HFFc6 (cell line): ENCODE results near the gene DSG3. TPM values are rescaled to one million over a fixed set of nuclear protein-coding genes. Genes with fewer than 3 reads are reported as not detected.

Experiments used
- DNase-seq: peaks from one replicate; pipeline ENCODE4 v3.0.0-alpha.2; 2018
- H3K27ac Mint-ChIP-seq: 2 replicates; pipeline ENCODE4 v1.8.0; 2020; ENCODE audit warnings: mild to moderate bottlenecking, mixed read lengths
- H3K27me3 Mint-ChIP-seq: 2 replicates; pipeline ENCODE4 v1.8.0; 2021; ENCODE audit warnings: mild to moderate bottlenecking, moderate library complexity, mixed read lengths; ENCODE audit not compliant: insufficient read depth
- H3K36me3 Mint-ChIP-seq: 2 replicates; pipeline ENCODE4 v1.8.0; 2021; ENCODE audit warnings: low read depth, mixed read lengths
- H3K4me1 Mint-ChIP-seq: 2 replicates; pipeline ENCODE4 v1.8.0; 2020; ENCODE audit warnings: low read depth, mixed read lengths
- H3K4me3 Mint-ChIP-seq: 2 replicates; pipeline ENCODE4 v1.8.0; 2020; ENCODE audit warnings: mild to moderate bottlenecking, moderate library complexity, mixed read lengths
- H3K9me3 Mint-ChIP-seq: 2 replicates; pipeline ENCODE4 v1.8.0; 2020; ENCODE audit warnings: mild to moderate bottlenecking, mixed read lengths
- total RNA-seq, 6 experiments: library from RNA; stranded (reverse); fragmentation: NEBNext Ultra II Directional; extraction: Animal tissue kit (Norgen Biotek cat#: 25700); gene quantifications; 2 replicates in 1 of 6; 3 replicates in 5 of 6; pipeline ENCODE4 v1.2.3, GENCODE V29; 2021
- TF ChIP-seq, protein P1 (sequence below): fragments of 200-600 bp; sonication (generic); IDR thresholded peaks from 2 replicates; pipeline ENCODE4 v1.5.0; 2021; ENCODE audit warnings: antibody characterized with exemption, mild to moderate bottlenecking

DSG3 gene
- total RNA-seq, 6 experiments from 2014 or later: not detected

DNA sequence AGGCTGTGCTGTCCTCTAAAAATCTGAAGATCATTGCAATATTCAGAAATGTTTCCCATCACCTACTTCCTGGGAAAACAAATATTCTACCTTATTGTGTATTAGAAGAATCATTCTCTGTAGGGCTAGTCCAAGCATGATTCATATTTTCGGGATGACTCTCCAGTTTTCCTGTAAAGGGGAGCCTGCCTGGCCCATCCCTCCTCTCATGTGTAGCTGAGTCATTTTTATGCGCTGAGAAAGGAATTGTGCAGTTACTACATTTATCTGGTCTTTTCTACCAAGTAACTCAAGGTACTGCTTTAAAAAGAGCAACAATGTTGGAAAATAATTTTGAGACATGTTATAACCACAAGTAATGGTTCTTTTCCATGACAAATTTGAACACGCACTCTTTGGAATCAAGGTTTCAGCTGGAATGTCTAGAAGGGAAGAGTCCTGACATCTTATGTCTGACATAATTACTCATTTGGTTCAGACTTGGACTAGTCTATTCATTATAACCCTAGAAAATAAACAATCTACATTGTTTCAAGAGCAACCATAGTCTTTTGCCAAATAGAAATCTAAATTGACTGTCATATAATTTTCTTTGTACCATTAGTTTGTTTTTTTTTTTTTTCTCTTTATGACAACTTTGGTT is 6.6 kb downstream of the DSG3 start:
- Mint-ChIP-seq H3K36me3 (no peaks in the 10 kb centered on the region), H3K4me3 (no peak overlapping the region), H3K9me3 (peaks cover 27% of the 10 kb centered on the region), H3K27me3 (no peaks in the 10 kb centered on the region; the same call in 1 of the 2 replicates), H3K4me1 (no peaks in the 10 kb centered on the region), H3K27ac (no peak overlapping the region)
- no peak for DNase-seq
- TF ChIP-seq, protein P1, sequence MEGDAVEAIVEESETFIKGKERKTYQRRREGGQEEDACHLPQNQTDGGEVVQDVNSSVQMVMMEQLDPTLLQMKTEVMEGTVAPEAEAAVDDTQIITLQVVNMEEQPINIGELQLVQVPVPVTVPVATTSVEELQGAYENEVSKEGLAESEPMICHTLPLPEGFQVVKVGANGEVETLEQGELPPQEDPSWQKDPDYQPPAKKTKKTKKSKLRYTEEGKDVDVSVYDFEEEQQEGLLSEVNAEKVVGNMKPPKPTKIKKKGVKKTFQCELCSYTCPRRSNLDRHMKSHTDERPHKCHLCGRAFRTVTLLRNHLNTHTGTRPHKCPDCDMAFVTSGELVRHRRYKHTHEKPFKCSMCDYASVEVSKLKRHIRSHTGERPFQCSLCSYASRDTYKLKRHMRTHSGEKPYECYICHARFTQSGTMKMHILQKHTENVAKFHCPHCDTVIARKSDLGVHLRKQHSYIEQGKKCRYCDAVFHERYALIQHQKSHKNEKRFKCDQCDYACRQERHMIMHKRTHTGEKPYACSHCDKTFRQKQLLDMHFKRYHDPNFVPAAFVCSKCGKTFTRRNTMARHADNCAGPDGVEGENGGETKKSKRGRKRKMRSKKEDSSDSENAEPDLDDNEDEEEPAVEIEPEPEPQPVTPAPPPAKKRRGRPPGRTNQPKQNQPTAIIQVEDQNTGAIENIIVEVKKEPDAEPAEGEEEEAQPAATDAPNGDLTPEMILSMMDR: no peak

DNA sequence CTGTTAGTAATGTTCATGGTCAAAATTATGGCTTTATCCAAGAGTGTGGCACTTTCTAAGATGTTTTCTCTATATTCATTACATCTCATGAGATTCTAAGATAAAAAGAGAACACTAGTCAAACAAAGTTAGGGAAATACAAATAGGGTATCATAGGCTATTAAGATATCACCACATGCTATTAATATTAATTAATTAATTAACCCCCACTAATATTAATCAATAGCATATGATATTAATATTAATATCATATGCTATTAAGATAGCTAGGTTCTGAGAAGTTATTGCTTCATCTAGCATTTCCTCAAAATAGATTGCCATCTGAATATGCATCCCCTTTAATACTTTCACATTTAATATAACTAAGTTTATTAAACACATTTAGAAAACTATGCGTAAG is 22.1 kb downstream of the DSG3 start:
- Mint-ChIP-seq H3K4me3 (no peak overlapping the region), H3K36me3 (no peaks in the 10 kb centered on the region; the same call in 1 of the 2 replicates), H3K27ac (no peak overlapping the region), H3K27me3 (no peaks in the 10 kb centered on the region), H3K4me1 (no peaks in the 10 kb centered on the region), H3K9me3 (peaks cover 45% of the 10 kb centered on the region)
- DNase-seq: no peak
- TF ChIP-seq, protein P1: no peak

DNA sequence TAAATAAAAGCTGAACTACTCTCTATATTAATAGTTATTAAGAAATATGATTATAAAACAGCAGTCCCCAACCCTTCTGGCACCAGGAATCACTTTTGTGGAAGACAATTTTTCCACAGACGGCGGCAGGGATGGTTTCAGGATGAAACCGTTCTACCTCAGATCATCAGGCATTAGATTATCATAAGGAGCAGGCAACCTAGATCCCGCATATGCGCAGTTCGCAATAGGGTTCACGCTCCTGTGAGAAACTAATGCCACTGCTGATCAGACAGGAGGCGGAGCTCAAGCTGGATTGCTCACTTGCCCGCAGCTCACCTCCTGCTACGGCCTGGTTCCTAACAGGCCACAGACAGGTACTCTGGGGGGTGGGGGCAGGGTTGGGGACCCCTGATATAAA is 31.1 kb downstream of the DSG3 start:
- Mint-ChIP-seq H3K27ac (no peak overlapping the region), H3K4me1 (no peaks in the 10 kb centered on the region), H3K9me3 (peaks cover 52% of the 10 kb centered on the region), H3K4me3 (no peak overlapping the region), H3K27me3 (no peaks in the 10 kb centered on the region; the same call in 1 of the 2 replicates), H3K36me3 (no peaks in the 10 kb centered on the region; the same call in 1 of the 2 replicates)
- DNase-seq: no peak
- TF ChIP-seq, protein P1: no peak

DNA sequence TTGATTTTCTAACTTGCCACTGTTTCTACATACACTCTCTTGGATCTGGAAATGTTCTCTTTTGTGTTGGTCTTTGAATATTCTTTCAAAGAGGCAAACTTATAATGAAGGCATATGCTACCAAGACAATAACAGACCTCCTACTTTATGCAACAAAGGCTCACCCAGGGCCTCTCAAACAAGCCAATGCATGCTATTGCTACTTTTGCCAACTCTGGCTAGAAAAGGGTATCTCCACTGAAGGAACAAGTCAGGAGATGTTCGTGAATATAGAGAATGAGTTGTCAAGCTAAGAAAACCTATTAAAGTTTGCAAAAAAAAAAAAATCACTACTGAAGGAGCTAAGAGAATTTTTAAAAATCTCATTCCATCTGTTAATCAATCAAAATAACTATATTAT is 34.5 kb downstream of the DSG3 start:
- Mint-ChIP-seq H3K4me3 (no peak overlapping the region), H3K9me3 (peaks cover 42% of the 10 kb centered on the region), H3K27ac (no peak overlapping the region), H3K27me3 (no peaks in the 10 kb centered on the region; the same call in none of the 2 replicates), H3K36me3 (no peaks in the 10 kb centered on the region), H3K4me1 (no peaks in the 10 kb centered on the region)
- TF ChIP-seq, protein P1: no peak
- no peak for DNase-seq

DNA sequence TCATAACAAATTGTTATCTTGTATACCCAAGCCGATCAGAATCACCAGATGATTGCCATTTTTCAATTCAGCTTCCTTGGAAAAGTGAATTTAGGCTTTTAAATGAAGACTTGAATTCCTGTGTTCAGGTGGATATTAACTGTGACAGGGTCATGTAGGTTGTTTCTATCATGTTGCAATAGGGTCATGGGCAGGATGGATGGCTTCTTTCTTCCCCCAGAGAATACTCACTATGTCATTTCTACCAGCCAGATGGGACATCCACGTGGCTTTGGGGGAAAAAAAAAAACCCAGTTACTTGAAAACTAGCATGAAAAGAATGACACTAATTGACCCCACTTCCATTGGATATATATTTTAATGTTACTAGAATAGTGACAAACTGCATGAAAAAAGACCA is 35.9 kb downstream of the DSG3 start:
- H3K4me1 Mint-ChIP-seq: no peaks in the 10 kb centered on the region
- H3K36me3 Mint-ChIP-seq: no peaks in the 10 kb centered on the region; the same call in 1 of the 2 replicates
- DNase-seq: no peak
- TF ChIP-seq, protein P1: no peak
- no peaks in the 10 kb centered on the region; the same call in none of the 2 replicates for H3K27me3 Mint-ChIP-seq
- H3K9me3 Mint-ChIP-seq: peaks cover 48% of the 10 kb centered on the region
- H3K4me3 Mint-ChIP-seq: no peak overlapping the region
- H3K27ac Mint-ChIP-seq: no peak overlapping the region
